Fibroblast of skin of abdomen (primary cell): Measurements from ENCODE around the gene BAIAP2L2.
"Not testable (repeated sequence)": the region's sequence is repeated elsewhere in the genome, so short reads cannot be mapped to it uniquely, and the experiment has no call there.

Experiments used
- DNase-seq: peaks from one replicate; pipeline ENCODE4 v3.0.0-alpha.2; 2013

The BAIAP2L2 gene

DNA sequence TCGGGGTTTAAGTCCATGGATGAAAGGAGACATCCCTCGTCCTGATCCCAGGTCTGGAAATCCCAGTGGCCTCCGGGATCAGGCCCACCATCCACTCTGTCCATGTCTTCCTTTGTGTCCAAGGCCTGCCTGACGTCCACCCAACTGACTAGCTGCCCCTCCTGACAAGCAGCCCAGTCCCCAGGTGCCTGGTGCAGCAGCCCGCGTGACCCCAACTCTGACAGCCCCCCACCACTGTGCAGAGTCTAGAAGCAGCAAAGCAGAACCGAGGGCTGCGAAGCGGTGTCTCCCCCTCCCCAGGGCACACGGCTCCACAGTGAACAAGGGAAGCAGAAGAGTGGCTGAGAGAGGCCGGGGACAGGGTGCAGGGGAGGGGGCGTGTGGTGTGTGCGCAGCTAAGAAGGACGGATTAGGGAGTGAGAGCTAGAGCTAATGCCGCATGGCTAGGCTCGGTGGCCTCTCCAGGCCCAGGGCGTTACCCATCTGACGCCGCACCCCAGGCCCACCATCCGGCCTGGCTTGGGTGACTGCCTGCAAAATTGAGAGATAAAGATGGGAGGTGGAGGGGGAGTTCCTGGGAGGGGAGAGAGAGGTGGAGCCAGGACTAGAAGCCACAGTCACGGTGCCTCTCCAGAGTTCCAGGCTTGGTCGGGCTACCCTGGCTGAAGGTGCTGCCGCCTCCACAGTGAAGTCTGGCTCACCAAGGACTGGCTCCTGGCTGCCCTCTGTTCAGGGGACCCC lies 16.6 kb upstream of the BAIAP2L2 start:
- DNase-seq = no peak

DNA sequence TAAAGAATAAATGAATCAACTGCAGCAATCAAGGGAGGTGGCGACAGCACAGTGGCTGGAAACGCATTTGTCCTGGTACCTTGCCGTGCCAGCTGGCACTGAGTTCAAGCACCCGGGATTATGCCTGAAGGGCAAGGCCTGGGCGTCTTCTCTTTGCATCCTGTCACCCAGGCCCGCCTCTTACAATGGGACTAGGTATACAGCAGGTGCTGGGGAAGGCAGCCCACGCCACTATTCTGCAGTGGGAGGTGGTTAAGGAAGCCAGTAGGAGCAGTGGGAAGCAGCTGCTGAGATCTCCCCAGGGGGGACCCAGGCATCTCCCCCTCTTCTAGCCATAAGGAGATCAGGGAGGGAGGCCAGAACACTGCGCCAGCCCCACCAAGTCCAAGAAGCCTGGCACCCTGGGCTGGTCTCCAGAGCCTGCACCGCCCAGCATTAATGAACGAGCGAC lies 15.3 kb upstream of the BAIAP2L2 start:
- no peak for DNase-seq

DNA sequence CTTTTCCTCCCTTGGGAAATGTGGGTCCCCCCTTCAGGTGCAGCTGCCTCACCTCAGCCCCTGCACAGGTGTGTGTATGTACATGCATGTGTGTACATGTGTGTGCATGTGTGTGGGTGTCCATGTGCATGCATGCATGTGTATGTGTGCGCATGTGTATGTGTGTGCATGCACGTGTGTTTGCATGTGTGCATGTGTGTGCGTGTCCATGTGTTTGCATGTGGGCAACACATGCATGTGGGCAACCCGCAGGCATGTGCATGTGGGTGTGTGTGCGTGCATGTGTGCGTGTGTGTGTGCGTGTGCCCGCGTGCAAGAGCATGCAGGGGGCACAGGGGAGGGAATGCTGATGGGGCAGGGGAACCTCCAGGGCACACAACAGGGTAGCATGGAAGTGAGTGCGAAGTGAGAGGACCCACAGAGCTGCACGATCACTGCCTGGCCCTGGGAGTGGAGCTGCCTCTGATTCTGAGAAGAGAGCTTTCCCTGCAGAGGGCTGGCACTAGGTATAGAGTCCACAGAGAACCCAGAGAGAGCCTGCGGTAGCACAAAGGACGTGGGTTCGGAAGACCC lies 14.6 kb upstream of the BAIAP2L2 start:
- no peak for DNase-seq

DNA sequence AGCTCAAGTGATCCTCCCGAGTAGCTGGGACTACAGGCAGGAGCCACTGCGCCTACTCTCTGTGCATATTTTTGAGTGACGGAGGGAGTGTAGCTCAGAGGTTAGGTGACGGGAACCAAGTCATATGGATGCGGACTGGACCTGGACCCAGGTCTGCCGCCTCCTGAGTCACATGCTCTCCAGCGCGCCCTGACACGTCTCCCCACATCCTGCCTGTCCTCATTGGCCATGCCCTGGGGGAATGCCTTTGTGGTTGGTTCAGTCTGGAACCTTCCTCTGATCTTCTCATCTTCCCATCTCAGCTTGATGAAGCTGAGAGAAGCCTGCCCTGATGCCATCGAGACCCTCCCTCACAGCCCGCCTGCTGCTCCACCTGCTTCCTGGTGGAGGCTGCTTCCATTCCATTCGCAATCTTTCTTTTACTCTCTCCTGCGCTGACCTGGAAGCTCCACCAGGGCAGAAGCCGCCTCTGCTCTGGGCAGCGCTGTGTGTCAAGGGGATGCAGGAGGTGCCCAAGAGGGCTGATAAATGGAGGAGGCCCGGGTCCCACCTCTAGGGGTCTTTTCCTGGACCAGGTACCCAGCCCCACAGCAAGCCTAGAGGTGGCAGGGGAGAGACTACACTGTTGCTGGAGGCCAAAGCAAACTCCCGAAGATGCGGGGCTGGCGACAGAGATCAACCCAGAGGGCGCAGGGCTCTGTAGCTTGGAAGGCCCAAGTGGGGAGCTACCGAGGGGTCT lies 13.9 kb upstream of the BAIAP2L2 start:
- DNase-seq = no peak

DNA sequence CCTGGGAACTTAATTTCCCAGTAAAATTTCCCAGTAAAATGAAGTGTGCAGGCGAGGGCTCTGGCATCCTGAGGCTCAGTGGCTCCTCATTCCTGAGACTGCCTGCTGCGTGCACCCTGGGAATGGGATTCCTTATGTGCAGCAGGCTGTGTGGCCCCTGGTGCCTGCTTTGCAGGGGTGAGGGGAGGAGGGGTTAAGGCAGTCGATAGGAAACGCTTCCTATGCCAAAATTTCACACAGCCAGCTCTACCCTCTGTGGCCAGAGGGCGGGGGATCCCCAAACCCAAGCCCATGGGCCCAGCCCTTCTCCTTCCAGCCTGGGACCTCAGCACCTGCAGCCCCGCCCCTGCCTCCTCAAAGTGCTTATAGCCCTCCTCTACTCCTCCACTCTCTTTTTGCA lies 12.1 kb upstream of the BAIAP2L2 start:
- DNase-seq = no peak

DNA sequence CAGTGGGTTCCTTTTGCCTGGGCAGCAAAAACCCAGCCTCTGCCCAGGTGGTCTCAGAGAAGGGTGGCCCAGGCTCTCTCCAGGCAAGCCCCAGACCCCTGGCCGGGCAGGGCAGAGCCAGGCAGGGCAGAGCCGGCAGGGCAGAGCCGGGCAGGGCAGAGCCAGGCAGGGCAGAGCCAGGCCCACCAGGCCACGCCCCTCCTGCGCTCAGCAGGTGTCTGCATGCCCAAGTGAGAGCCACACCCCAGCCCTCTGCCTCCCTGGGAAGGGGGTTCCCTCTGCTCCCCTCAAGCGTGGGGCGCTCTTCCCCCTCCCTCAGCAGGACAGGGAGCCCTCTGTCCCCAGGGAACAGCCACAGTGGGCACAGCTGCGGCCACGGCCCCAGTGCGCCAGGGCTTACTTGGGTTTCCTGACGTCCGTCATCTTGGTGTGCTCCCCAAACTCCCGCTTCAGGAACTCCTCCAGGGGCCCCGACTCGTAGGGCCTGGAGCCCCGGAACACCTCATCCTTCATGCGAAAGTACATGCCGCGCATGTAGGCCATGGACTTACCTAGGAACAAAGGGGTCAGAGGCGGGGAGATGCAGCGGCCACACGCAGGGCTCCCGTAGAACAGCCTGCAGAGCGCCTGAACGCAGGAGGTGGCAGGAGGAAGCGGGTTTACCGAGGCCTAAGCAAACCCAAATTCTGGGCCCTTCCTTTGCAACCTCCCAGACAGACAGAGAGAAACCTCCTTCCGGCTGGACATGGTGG lies 10.1 kb upstream of the BAIAP2L2 start:
- DNase-seq = no peak

DNA sequence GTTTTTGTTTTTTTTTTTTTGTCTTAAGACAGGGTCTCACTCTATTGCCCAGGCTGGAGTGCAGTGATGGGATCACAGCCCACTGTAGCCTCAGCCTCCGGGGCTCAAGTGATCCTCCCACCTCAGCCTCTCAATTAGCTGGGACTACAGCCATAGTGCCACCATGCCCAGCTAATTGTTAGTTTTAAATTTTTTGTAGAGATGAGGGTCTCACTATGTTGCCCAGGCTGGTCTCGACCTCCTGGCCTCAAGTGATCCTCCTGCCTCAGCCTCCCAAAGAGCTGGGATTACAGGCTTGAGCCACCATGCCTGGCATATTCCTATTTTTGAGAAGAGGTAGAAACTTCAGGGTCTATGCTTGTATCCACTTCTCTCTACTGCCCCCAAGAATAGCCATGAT lies 8.3 kb upstream of the BAIAP2L2 start:
- not testable (repeated sequence) for DNase-seq

DNA sequence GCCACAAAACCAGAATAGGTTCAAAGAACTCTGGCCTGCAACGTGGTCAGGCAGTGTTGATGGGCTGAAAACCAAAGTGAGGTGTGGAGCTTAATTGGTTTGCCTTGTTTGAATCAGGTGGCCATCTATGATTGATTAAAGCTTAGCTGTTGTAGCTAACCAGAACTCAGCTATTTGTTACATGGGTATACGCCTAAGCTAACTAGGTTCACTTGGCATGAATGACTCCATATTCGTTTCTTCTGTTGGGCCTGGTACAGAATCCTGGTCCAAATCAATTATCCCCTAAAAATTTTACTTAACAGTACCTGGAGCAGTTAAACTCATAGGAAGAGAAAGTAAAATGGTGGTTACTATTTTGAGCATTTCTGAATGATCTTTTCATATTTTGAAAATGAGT lies 7.7 kb upstream of the BAIAP2L2 start:
- DNase-seq = no peak

DNA sequence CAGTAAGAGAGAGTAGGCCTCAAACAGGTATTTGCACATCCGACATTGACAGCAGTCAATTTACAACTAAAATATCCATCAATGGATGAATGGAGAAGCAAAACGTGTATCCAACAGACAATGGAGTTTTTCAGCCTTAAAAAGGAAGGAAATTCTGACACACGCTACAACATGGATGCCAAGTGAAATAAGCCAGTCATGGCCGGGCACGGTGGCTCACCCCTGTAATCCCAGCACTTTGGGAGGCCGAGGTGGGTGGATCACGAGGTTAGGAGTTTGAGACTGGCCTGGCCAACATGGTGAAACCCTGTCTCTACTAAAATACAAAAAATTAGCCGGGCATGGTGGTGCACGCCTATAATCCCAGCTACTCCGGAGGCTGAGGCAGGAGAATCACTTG lies 7.1 kb upstream of the BAIAP2L2 start:
- DNase-seq = not testable (repeated sequence)

DNA sequence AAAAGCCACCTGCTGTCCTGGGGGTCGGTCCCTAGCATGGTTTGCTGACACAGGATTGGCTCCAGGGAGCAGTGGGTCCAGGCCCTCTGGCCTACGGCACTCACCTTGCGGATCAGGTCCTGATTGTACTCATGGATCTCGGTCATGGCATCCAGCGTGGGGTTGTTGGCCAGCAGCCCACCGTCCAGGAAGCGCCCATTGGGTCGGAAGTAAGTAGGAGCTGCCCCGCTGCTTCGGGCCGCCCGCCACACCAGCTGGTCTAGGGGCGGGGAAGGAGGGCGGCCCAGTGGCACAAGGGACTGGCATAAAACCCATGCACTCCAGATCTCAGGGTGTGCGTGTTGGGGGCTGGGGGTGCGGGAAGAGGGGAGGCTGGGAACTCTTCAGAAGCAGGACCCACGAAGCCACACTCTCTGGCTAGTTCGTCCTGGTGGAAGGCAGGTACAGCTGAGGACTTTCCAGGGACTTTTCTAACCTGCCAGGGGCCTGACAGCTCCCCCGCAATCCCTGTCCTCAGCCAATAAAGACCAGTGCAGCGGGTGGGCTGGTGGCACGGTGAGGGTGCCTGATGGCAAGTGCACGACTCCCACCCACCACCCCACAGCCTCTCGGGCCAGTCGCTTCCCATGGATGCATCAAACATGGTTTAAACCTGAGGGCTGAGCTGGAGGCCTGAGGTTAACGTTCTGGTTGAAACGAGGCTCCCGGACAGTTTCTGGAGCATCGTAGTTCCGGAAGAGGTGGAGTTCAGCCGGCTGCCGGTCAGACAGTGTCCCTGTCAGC lies 5.1 kb upstream of the BAIAP2L2 start:
- DNase-seq = no peak

DNA sequence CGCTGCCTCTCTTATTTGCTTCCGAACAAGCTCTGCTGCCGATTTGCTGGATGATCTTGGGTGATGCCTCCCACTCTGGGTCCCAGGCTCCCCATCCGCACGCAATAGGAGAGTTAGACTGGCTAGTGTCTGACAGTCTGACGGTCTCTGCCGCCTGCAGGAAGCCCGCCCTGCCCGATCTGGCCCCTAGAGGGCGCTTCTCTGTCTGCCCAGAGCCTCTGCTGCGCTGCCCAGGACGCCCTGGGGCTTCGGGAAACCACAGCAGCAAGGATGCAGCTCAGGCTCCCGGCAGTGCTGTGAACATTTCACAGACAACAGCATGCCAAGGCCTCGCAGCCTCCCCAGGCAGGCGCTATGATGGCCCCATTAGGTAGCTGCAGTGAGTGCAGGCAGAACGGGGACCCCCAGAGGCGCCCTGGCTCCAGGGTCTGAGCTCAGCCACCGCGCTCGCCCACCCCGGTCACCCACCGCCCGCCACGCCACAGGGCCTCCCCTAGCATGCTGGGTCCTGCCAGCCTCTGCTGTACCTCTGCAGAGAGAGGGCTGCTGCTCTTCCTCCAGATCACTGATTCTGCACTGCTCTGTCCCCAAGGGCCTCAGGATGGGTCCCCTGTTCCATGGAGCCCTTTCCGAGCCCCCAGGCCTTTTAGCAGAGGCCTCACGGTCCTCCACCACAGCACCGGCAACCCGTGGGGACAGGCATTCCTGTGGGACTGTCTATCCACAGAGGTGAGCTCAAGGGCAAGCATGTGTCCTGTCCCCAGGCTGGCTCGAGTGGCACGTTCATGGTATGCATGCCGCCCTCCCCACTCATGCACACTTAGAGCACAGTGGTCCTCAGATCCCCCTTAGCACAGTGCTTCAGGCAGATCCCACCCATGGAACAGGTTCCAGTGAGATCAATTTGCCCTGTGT lies 4.3 kb upstream of the BAIAP2L2 start:
- peak; percentile 75 for DNase-seq

DNA sequence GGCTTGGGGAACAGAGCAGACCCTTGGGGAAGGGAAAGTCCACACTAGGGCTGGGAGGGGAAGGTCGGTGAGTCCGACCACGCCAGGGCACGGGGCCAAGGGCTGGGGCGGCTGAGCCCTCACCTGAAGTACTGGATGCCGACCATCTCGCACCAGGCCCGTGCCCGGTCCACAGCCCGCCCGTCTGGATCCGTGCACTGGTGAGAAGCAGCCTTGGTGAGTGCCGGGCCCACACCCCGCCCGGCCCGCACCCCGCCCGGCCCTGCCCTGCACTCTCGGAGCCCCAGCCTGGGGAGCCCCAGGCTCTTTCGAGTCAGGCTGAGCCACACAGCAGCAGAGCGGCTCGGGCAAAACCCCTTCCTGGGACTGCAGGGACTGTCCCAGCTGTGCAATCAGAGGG lies 1.9 kb upstream of the BAIAP2L2 start:
- no peak for DNase-seq

DNA sequence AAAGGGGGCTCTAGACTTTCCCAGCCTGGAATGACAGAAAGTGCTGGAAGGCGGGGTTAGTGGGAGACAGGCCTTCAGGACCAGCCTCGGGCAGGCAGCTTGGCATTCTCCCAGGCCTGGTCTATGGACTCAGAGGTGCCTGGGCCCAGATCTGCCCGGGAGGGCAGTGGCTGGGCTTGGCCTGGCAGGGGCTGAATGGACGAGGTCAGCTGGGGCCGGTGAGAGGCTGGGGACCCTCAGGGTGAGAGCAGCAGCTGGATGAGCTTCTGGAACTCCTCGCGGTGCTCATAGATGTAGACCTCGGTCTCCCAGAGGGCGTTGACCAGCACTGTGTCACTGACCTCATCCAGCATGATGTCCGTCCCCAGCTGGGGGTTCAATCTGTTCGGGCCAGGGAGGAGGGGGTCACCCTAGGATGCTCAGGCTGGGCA lies 1.5 kb upstream of the BAIAP2L2 start:
- no peak for DNase-seq

DNA sequence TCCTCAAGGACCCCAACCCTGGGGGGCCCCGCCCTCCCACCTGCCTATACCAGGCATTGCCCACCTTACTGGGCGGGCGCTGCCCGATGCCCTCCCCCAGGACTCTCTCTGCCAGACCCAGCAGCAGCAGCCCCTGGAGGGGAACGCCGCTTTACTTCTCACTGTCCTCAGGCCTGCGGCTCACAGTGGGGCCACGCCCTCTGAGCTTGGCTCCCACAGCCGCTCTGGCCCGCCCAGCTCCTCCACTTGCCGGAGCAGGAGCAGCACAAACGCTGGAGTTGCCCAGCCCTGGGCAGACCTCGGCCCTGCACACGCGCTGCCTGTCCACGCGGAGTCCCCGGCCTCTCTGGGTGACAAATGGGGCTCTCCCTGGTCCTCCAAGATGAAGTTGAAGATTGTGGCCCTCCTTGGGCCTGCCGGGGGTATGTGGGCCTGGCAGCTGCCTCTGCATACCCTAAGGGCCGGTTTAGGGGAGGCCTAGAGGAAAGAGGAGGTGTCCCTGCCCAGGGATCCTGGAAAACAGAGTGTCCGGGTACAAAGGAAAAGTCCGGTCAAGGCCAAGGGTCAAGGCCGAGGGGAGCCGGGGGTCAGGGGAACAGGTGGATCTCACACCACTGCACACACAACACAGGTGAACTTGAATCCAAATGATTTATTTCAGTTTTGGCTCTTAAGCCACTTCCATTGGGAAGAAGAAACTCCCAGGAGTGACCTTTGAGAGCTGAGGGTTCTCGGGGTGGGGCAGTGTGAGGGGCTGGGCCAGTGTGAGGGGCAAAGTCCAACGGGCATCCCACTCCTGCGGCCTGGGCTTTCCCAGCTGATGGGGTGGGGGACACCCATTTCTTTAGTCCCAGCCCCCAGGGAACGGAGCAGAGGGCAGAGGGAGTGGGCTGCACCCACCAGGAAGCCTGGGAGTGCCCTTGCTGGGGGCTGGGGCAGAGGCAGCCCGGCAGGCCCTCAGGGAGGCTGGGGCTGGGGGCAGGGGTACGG lies 674 bp upstream of the BAIAP2L2 start:
- DNase-seq = no peak

DNA sequence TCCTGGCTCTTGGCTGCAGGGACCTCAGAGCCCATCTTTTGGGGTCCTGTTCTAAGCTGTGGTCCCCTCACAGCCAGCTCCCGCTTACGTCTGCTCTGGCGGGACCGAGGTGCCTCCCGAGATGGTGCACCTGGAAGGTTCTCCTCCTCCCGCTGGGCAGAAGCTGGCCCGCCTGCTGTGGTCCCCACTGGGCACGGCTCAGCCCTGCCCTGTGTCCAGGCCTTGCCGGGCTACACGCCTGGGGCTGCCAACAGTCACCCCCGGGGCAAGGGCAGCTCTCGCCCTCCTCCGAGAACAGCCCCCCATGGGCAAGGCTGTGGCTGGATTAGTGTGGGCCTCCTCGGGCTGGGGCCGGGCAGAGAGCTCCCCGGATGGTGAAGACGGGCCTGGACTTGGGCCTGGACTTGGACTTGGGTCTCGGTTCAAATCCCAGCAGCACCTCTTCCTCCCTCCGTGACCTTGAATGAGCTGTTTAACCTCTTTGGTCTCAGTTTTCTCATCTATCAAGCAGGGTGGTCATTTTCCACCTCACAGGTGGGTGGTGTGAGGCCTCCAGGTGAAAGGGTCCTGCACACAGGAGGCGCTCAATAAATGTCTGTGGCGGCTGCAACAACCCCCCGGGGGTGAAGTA lies 998 bp downstream of the BAIAP2L2 start:
- no peak for DNase-seq

DNA sequence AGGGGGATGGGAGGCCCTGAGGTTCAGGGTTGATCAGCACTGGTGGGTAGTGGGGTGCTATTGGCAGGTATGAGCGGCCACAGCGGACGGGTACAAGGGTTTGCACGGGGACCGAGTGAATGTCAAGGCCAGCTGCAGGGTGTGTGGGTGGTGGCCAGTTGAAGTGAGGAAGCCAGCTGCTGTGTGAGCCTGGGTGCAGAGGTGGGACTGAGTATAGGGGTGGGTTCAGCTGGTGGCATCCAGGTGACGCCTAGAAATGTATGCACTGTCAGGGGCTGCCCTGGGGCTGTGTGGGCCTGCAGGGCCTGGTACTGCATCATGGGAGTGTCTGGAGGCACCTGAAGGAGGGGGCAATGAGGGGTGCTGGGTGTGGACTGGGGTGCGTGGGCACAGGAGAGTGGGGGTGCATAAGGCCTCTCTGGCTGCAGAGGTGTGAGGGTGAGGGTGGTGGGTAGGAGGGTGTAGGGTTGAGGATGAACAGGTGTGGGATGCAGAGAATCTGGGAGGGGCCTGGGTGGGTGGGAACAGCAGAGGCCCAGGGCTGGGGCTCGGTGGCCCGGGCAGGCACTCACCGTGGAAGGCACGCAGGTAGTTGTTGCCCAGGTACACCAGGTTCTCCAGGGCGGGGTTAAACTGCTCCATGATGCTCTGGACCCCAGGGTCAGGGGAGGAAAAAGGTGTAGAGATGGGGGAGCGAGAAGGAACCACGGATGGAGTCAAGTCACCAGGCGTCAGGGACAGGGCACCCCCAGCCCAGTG lies 1.7 kb downstream of the BAIAP2L2 start:
- no peak for DNase-seq

DNA sequence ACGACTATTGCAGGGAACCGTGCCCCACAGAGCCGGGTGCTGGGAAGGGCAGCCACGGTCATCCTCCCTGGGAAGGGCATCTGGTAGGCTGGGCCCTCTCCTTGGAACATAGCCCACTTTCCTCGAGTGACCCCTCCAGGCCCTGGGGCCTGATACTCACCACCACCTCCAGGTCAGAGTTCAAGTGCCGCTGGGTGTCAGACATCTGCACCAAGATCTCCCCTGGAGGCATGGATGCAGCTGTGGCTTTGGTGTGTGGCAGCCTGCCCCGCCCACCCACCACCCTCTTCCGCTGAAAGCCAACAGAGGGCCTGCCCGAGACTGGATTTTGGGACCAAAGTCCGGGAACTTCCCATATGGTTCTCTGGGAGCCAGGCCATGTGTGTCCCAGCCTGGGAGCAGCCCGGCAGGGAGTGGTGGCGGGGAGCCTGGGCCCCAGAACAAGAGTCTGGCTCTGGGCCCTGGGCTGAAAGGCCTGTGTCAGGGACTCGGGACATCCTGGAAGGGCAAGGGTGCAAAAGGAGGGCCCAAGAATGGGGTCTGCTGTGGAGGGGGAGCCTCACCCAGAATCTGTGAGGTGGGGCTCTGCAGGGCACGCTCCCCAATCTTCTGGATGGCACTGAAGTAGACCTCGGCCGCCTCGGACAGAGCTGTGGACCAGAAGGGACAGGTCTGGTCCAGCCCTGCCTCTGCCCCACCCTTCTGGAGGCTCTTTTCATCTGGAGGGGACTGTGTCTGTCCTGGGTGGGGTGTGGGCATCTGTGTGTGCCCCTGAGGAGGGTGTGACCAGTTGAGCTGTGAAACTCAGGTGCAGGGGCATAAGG lies 2.6 kb downstream of the BAIAP2L2 start:
- DNase-seq = no peak
